IMR-90 (cell line): ENCODE data around the gene CHD6. TPM values are rescaled to one million over a fixed set of nuclear protein-coding genes. Genes with fewer than 3 reads are reported as not detected.

ENCODE experiments used
- ATAC-seq: fragments of 200-7000 bp; cut with Tn5 transposase; 2 replicates; pipeline ENCODE4 v1.9.1; 2020; ENCODE audit warnings: low read depth, mild to moderate bottlenecking, moderate library complexity
- BruUV-seq: library from RNA; stranded (reverse); fragments of 400-500 nt; replicated peaks from 2 replicates; lab custom pipeline; 2021; lab: Mats Ljungman, UMichigan
- CTCF ChIA-PET: fragments of 300-600 bp; formaldehyde crosslinking; extraction: SDS; loops from one replicate; lab custom pipeline; 2021; ENCODE audit warnings: antibody characterized with exemption; lab: Yijun Ruan, JAX
- POLR2A ChIA-PET: fragments of 300-600 bp; sonication (Branson Sonifier 250); formaldehyde crosslinking; loops from one replicate; lab custom pipeline; 2022; ENCODE audit warnings: antibody characterized with exemption; ENCODE audit not compliant: unreplicated experiment; lab: Charles Lee
- DNase-seq: peaks from one replicate; pipeline ENCODE4 v3.0.0; 2013
- H2AFZ ChIP-seq: replicated peaks from 2 replicates; pipeline ENCODE3; 2013; ENCODE audit warnings: low read length, mild to moderate bottlenecking; ENCODE audit not compliant: poor library complexity
- H2AK5ac ChIP-seq: 2 replicates; pipeline ENCODE4 v1.6.1; 2013; ENCODE audit warnings: low read depth, low read length, inconsistent platforms
- H2AK9ac ChIP-seq: replicated peaks from 2 replicates; pipeline ENCODE3; 2013; ENCODE audit warnings: mild to moderate bottlenecking, low read depth, low read length, moderate library complexity; ENCODE audit not compliant: poor library complexity
- H2BK120ac ChIP-seq: 2 replicates; pipeline ENCODE4 v1.6.1; 2013; ENCODE audit warnings: low read depth, low read length, inconsistent platforms
- H2BK15ac ChIP-seq: 3 replicates; pipeline ENCODE4 v1.6.1; 2013; ENCODE audit warnings: low read depth, low read length, inconsistent platforms
- H2BK20ac ChIP-seq: 2 replicates; pipeline ENCODE4 v1.6.1; 2013; ENCODE audit warnings: low read depth, mild to moderate bottlenecking, inconsistent platforms, low read length, moderate library complexity
- H2BK5ac ChIP-seq: 2 replicates; pipeline ENCODE4 v1.6.1; 2013; ENCODE audit warnings: mild to moderate bottlenecking, low read depth, low read length, inconsistent platforms; ENCODE audit not compliant: poor library complexity, severe bottlenecking
- H3K14ac ChIP-seq: replicated peaks from 2 replicates; pipeline ENCODE4 v1.6.1; 2013; ENCODE audit warnings: low read depth, low read length, inconsistent platforms
- H3K18ac ChIP-seq: 2 replicates; pipeline ENCODE4 v1.6.1; 2013; ENCODE audit warnings: low read depth, low read length, control low read depth
- H3K23ac ChIP-seq: 2 replicates; pipeline ENCODE4 v1.6.1; 2013; ENCODE audit warnings: low read depth, low read length, inconsistent platforms
- H3K27ac ChIP-seq: 2 replicates; pipeline ENCODE4 v1.5.1; 2013; ENCODE audit warnings: mild to moderate bottlenecking, control low read depth, low read length; ENCODE audit not compliant: insufficient read depth
- H3K27me3 ChIP-seq: 2 replicates; pipeline ENCODE4 v1.6.1; 2013; ENCODE audit warnings: low read length; ENCODE audit not compliant: control insufficient read depth, insufficient read depth
- H3K36me3 ChIP-seq: 2 replicates; pipeline ENCODE4 v1.6.1; 2013; ENCODE audit warnings: low read length, mixed read lengths; ENCODE audit not compliant: control insufficient read depth, insufficient read depth
- H3K4ac ChIP-seq: 2 replicates; pipeline ENCODE4 v1.6.1; 2013; ENCODE audit warnings: low read depth, low read length, inconsistent platforms
- H3K4me1 ChIP-seq: 2 replicates; pipeline ENCODE4 v1.6.1; 2013; ENCODE audit warnings: low read length, mixed read lengths; ENCODE audit not compliant: control insufficient read depth, insufficient read depth
- H3K4me2 ChIP-seq: 2 replicates; pipeline ENCODE4 v1.6.1; 2013; ENCODE audit warnings: low read depth, mild to moderate bottlenecking, control low read depth, low read length, moderate library complexity
- H3K4me3 ChIP-seq: 2 replicates; pipeline ENCODE4 v1.5.1; 2013; ENCODE audit warnings: low read depth, mild to moderate bottlenecking, control low read depth, low read length, moderate library complexity; ENCODE audit not compliant: insufficient read depth
- H3K56ac ChIP-seq: 2 replicates; pipeline ENCODE4 v1.6.1; 2013; ENCODE audit warnings: low read length, inconsistent platforms; ENCODE audit not compliant: insufficient read depth; ENCODE audit errors: extremely low read depth
- H3K79me1 ChIP-seq, 2 experiments: 2 replicates each; pipeline ENCODE4 v1.6.1; 2013; ENCODE audit warnings: low read length in 2 of 2, inconsistent platforms in 1 of 2, low read depth in 1 of 2
- H3K9ac ChIP-seq: 2 replicates; pipeline ENCODE4 v1.6.1; 2013; ENCODE audit warnings: low read depth, low read length, control low read depth
- H3K9me1 ChIP-seq: 2 replicates; pipeline ENCODE4 v1.6.1; 2013; ENCODE audit warnings: low read length, inconsistent platforms; ENCODE audit not compliant: insufficient read depth
- H3K9me3 ChIP-seq: 2 replicates; pipeline ENCODE4 v1.6.1; 2013; ENCODE audit warnings: low read length; ENCODE audit not compliant: control insufficient read depth, insufficient read depth
- H4K20me1 ChIP-seq: 2 replicates; pipeline ENCODE4 v1.6.1; 2013; ENCODE audit warnings: low read length, inconsistent platforms; ENCODE audit not compliant: insufficient read depth
- H4K5ac ChIP-seq: 2 replicates; pipeline ENCODE4 v1.6.1; 2013; ENCODE audit warnings: mild to moderate bottlenecking, low read depth, low read length, control low read depth
- H4K8ac ChIP-seq, 2 experiments: 2 replicates each; pipeline ENCODE4 v1.6.1; 2013; ENCODE audit warnings: low read depth in 2 of 2, low read length in 2 of 2, control low read depth in 1 of 2, inconsistent platforms in 1 of 2
- H4K91ac ChIP-seq: 2 replicates; pipeline ENCODE4 v1.6.1; 2013; ENCODE audit warnings: low read depth, low read length, inconsistent platforms; ENCODE audit not compliant: insufficient read depth
- BHLHE40 ChIP-seq: fragments of 150-350 bp; IDR thresholded peaks from 2 replicates; pipeline ENCODE4 v1.6.1; 2016; ENCODE audit warnings: mild to moderate bottlenecking, low read depth, low read length
- CEBPB ChIP-seq: IDR thresholded peaks from 2 replicates; pipeline ENCODE4 v1.6.1; 2012; ENCODE audit warnings: low read depth, low read length, improper control_type of control experiment
- CHD1 ChIP-seq: IDR thresholded peaks from 2 replicates; pipeline ENCODE4 v1.6.1; 2012; ENCODE audit warnings: low read depth, low read length, improper control_type of control experiment
- FOS ChIP-seq: fragments of 150-350 bp; IDR thresholded peaks from 2 replicates; pipeline ENCODE4 v1.6.1; 2016; ENCODE audit warnings: low read depth, low read length
- MAFK ChIP-seq: IDR thresholded peaks from 2 replicates; pipeline ENCODE4 v1.6.1; 2012; ENCODE audit warnings: low read depth, low read length, improper control_type of control experiment
- MAZ ChIP-seq: IDR thresholded peaks from 2 replicates; pipeline ENCODE4 v1.6.1; 2012; ENCODE audit warnings: low read depth, mild to moderate bottlenecking, low read length, improper control_type of control experiment, moderate library complexity, borderline replicate concordance
- MXI1 ChIP-seq: IDR thresholded peaks from 2 replicates; pipeline ENCODE4 v1.6.1; 2012; ENCODE audit warnings: low read depth, mild to moderate bottlenecking, low read length, moderate library complexity, borderline replicate concordance
- NFE2L2 ChIP-seq: fragments of 150-350 bp; IDR thresholded peaks from 2 replicates; pipeline ENCODE4 v1.6.1; 2016; ENCODE audit warnings: low read depth, mild to moderate bottlenecking, low read length
- POLR2A ChIP-seq: IDR thresholded peaks from 2 replicates; pipeline ENCODE4 v1.6.1; 2012; ENCODE audit warnings: mild to moderate bottlenecking, low read depth, low read length
- RAD21 ChIP-seq: IDR thresholded peaks from 2 replicates; pipeline ENCODE4 v1.6.1; 2012; ENCODE audit warnings: low read length, improper control_type of control experiment
- RCOR1 ChIP-seq: IDR thresholded peaks from 2 replicates; pipeline ENCODE4 v1.6.1; 2012; ENCODE audit warnings: mild to moderate bottlenecking, low read length, improper control_type of control experiment; ENCODE audit not compliant: insufficient replicate concordance
- RFX5 ChIP-seq: IDR thresholded peaks from 2 replicates; pipeline ENCODE4 v1.8.0; 2012; ENCODE audit warnings: low read depth, mild to moderate bottlenecking, low read length, moderate library complexity
- SMC3 ChIP-seq: fragments of 150-350 bp; IDR thresholded peaks from 2 replicates; pipeline ENCODE4 v1.6.1; 2016; ENCODE audit warnings: low read depth, mild to moderate bottlenecking, antibody characterized with exemption, low read length, moderate library complexity
- WGBS, 2 experiments: methylation state at CpG; one replicate each; pipeline versions ENCODE4 v1.1.5 to v1.1.7; 2013; ENCODE audit warnings: missing lambda C conversion rate in 2 of 2; ENCODE audit not compliant: insufficient read length in 1 of 2; ENCODE audit errors: extremely low coverage in 2 of 2; 5-methylcytosine and 5-hydroxymethylcytosine counted together
- dilution Hi-C: fragments of 300-500 bp; cut with HindIII; formaldehyde crosslinking; loops from one replicate; pipeline ENCODE4 v1.14.3; 2018; ENCODE audit warnings: low sequenced_read_pairs; ENCODE audit not compliant: unreplicated experiment
- in situ Hi-C: fragments of 300-500 bp; cut with MboI; formaldehyde crosslinking; loops from 3 replicates; pipeline ENCODE4 v1.14.3; 2019; ENCODE audit warnings: low sequenced_read_pairs, inconsistent platforms, mixed read lengths
- intact Hi-C: fragments of 100-400 bp; cut with micrococcal nuclease; formaldehyde crosslinking; loops from 2 replicates; pipeline ENCODE4 v1.10.0; 2022
- polyA plus RNA-seq, 3 experiments: library from polyadenylated mRNA; depleted of rRNA; stranded (reverse); fragments of >200 nt; gene quantifications; 2 replicates each; pipeline ENCODE4 v1.2.3, GENCODE V29; 2012; ENCODE audit warnings: low replicate concordance in 1 of 3
- total RNA-seq: library from RNA; depleted of rRNA; stranded (reverse); fragments of >200 nt; gene quantifications from 2 replicates; pipeline ENCODE4 v1.2.3, GENCODE V29; 2012
- TF ChIP-seq, protein P1 (sequence below): fragments of 150-350 bp; IDR thresholded peaks from 2 replicates; pipeline ENCODE4 v1.6.1; 2016; ENCODE audit warnings: low read depth, mild to moderate bottlenecking, low read length, moderate library complexity, borderline replicate concordance
- TF ChIP-seq, protein P2 (sequence below): fragments of 150-350 bp; IDR thresholded peaks from 2 replicates; pipeline ENCODE4 v1.6.1; 2017; ENCODE audit warnings: mild to moderate bottlenecking, antibody characterized with exemption, low read length, low read depth
- TF ChIP-seq, protein P3 (sequence below): conservative IDR thresholded peaks from 2 replicates; pipeline ENCODE4 v1.5.1; 2012; ENCODE audit warnings: mild to moderate bottlenecking, low read depth, low read length, improper control_type of control experiment

Gene CHD6
- total and polyA plus RNA-seq, 2 of the 4 experiments (the other 2 are of a cell fraction), result 8.8 to 26.7 TPM

DNA sequence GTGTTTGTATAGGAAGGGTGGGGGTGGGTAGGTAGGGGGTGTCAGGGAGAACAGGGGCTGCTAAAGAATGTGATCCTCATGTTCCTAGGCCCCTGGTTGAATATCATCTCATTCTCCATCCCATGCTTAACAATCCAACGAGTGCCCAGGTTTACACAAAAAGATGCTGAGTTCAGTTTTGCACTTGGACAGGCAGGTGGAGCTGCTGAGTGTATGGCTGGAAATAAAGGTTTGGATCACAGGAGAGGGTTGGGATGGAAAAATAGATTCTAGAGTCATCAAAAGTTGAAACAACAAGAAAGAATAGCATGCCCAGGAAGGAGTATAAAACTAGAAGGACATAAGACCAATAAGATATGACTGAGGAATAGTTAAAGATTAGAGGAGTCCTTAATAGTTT, 14.2 kb downstream of the CHD6 start:
- no peak overlapping the region for H2AK9ac ChIP-seq
- ChIA-PET POLR2A (no interaction called here), CTCF (no interaction called here)
- H4K5ac ChIP-seq, result no peak overlapping the region
- H2BK120ac ChIP-seq, result no peak overlapping the region
- no peak overlapping the region for H3K4me3 ChIP-seq
- H3K4me2 ChIP-seq, result no peak overlapping the region
- no TSS peak for BruUV-seq
- no peak overlapping the region for H2AFZ ChIP-seq
- no peak overlapping the region for H2AK5ac ChIP-seq
- DNase-seq, result no peak
- H2BK15ac ChIP-seq, result no peak overlapping the region
- no peak overlapping the region for H3K56ac ChIP-seq
- peaks cover 62% of the 10 kb centered on the region for H4K20me1 ChIP-seq
- no peaks in the 10 kb centered on the region for H3K27me3 ChIP-seq
- no peak overlapping the region for H3K14ac ChIP-seq
- H3K23ac ChIP-seq, result no peak overlapping the region
- peaks cover 2% of the 10 kb centered on the region for H3K36me3 ChIP-seq
- no peak overlapping the region for H2BK5ac ChIP-seq
- H3K79me1 ChIP-seq, result peaks cover 47 to 78% of the 10 kb centered on the region in 2 experiments
- no peaks in the 10 kb centered on the region; the same call in 1 of the 2 replicates for H3K9me1 ChIP-seq
- TF ChIP-seq, protein P1, sequence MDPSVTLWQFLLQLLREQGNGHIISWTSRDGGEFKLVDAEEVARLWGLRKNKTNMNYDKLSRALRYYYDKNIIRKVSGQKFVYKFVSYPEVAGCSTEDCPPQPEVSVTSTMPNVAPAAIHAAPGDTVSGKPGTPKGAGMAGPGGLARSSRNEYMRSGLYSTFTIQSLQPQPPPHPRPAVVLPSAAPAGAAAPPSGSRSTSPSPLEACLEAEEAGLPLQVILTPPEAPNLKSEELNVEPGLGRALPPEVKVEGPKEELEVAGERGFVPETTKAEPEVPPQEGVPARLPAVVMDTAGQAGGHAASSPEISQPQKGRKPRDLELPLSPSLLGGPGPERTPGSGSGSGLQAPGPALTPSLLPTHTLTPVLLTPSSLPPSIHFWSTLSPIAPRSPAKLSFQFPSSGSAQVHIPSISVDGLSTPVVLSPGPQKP, result no peak
- TF ChIP-seq MAFK (no peak), MXI1 (no peak), BHLHE40 (no peak), CEBPB (no peak), RAD21 (no peak), SMC3 (no peak), RCOR1 (no peak), POLR2A (no peak), RFX5 (no peak), MAZ (no peak), NFE2L2 (no peak), CHD1 (no peak), FOS (no peak)
- TF ChIP-seq, protein P2, sequence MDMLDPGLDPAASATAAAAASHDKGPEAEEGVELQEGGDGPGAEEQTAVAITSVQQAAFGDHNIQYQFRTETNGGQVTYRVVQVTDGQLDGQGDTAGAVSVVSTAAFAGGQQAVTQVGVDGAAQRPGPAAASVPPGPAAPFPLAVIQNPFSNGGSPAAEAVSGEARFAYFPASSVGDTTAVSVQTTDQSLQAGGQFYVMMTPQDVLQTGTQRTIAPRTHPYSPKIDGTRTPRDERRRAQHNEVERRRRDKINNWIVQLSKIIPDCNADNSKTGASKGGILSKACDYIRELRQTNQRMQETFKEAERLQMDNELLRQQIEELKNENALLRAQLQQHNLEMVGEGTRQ, result no peak
- TF ChIP-seq, protein P3, sequence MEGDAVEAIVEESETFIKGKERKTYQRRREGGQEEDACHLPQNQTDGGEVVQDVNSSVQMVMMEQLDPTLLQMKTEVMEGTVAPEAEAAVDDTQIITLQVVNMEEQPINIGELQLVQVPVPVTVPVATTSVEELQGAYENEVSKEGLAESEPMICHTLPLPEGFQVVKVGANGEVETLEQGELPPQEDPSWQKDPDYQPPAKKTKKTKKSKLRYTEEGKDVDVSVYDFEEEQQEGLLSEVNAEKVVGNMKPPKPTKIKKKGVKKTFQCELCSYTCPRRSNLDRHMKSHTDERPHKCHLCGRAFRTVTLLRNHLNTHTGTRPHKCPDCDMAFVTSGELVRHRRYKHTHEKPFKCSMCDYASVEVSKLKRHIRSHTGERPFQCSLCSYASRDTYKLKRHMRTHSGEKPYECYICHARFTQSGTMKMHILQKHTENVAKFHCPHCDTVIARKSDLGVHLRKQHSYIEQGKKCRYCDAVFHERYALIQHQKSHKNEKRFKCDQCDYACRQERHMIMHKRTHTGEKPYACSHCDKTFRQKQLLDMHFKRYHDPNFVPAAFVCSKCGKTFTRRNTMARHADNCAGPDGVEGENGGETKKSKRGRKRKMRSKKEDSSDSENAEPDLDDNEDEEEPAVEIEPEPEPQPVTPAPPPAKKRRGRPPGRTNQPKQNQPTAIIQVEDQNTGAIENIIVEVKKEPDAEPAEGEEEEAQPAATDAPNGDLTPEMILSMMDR, result no peak
- H4K91ac ChIP-seq, result no peak overlapping the region
- H3K18ac ChIP-seq, result no peak overlapping the region
- in situ Hi-C loops (loop anchor here (25.0 kb wide), 2 partner anchors 442 to 642 kb away; no protein-coding TSS in a partner anchor), dilution Hi-C loops (no loop called here), intact Hi-C loops (no loop called here)
- no peak for ATAC-seq
- H2BK20ac ChIP-seq, result no peak overlapping the region
- H3K4ac ChIP-seq, result no peak overlapping the region
- H3K9ac ChIP-seq, result no peak overlapping the region
- no CpG with 5 or more reads among the region's 1 CpG for WGBS, 2 experiments
- H3K9me3 ChIP-seq, result peaks cover 17% of the 10 kb centered on the region
- no peak overlapping the region for H3K27ac ChIP-seq
- H4K8ac ChIP-seq, result no peak overlapping the region
- H3K4me1 ChIP-seq, result no peaks in the 10 kb centered on the region
